Measurements from ENCODE around the gene TBX3.
"Not testable (repeated sequence)": the region's sequence is repeated elsewhere in the genome, so short reads cannot be mapped to it uniquely, and the experiment has no call there.

TBX3 gene

DNA sequence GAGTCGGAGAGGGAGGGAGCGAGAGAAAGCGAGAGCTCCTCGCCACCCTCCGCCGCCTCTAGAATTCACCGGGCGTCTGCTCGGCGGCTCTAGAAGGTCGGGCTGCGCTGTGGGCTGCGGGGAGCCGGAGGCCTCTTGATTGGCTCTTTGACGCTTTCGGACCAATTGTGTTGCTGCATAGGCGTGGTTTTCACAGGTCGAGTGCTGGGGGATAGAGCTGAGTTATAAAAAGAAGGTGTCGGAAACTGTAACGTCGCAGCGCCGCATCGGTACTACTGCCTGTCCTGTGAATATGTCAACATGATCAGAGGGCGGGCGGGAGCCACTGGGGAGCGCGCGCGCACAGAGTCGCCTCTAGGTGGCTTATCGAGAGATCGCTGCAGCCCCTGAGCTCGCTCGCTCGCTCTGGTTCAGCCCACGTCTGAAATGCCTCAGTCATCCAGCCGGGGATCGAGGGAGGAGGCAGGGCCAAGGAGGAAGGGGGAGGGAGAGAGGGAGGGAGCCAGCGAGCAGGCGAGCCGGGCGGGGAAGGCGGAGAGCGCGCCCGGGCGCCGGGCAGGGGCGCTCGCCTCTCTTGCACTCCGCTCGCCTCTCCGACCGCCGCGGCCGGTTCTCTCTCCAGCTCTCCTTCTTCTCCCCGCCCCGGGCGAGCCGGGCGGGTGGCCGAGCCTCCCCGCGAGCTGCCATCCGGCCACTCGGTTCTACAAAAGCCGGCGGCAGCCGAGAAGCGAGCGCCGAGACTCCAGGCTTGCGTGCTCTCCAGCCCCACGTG, at the start of gene TBX3:
Gene TBX3, minus strand, starts transcription at position 78 of the 772 bp plus-strand sequence. CDS start 975 bp downstream, outside the sequence.
- Histone ChIP-seq H3K9me3 (ENCODE audit: control insufficient read depth, insufficient read depth, low read depth, low read length) (no peaks in the 10 kb centered on the region), H3K4me1 (ENCODE audit: control insufficient read depth, insufficient read depth, low read length) (peaks cover 71% of the 10 kb centered on the region), H3K27ac (ENCODE audit: low read depth, low read length) (peak within 1 kb of the TSS; percentile 54; the same call in 1 of the 2 replicates), H3K4me3 (ENCODE audit: low read depth, low read length) (peak within 1 kb of the TSS; percentile 69), H3K36me3 (ENCODE audit: control insufficient read depth, insufficient read depth, low read length) (no peaks in the 10 kb centered on the region), H3K27me3 (ENCODE audit: control insufficient read depth, insufficient read depth, low read length) (peaks cover 93% of the 10 kb centered on the region), H3K9ac (ENCODE audit: low read length) (peak within 1 kb of the TSS; percentile 83)

DNA sequence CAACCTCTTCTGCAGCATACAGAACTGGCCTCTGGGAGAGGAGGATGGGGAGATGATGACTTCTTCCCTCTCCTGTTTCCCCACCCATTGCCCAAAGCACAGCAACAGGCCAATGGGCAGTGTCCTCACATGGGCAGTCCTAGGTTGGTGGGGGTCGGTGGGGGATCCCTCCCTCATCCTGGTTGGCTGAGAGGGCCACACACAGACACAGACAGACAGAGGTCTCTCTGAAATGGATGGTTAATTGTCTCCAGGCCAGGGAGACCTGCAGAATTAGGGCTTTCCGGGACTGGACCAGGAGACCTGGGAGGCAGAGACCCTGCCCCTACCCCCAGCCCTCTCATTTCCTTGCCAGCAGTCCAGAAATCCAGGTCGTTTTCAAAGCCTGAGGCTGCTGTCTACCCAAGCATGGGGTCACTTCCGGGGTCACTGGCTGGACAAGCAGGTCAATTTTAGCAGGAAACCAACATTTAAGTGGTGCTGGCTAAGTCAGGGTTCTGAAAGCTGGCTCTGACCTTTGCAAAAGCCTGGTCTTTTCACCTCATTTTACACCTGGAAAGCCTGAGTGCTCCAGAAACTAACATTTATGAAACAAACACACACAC, 48.6 kb upstream of the TBX3 start:
- H3K9me3 ChIP-seq (ENCODE audit: control insufficient read depth, insufficient read depth, low read depth, low read length), result no peaks in the 10 kb centered on the region
- peaks cover 25% of the 10 kb centered on the region for H3K4me1 ChIP-seq (ENCODE audit: control insufficient read depth, insufficient read depth, low read length)
- H3K27me3 ChIP-seq (ENCODE audit: control insufficient read depth, insufficient read depth, low read length), result peaks cover 41% of the 10 kb centered on the region
- H3K9ac ChIP-seq (ENCODE audit: low read length), result no peak overlapping the region
- no peak overlapping the region for H3K4me3 ChIP-seq (ENCODE audit: low read depth, low read length)
- no peaks in the 10 kb centered on the region for H3K36me3 ChIP-seq (ENCODE audit: control insufficient read depth, insufficient read depth, low read length)
- H3K27ac ChIP-seq (ENCODE audit: low read depth, low read length), result no peak overlapping the region

DNA sequence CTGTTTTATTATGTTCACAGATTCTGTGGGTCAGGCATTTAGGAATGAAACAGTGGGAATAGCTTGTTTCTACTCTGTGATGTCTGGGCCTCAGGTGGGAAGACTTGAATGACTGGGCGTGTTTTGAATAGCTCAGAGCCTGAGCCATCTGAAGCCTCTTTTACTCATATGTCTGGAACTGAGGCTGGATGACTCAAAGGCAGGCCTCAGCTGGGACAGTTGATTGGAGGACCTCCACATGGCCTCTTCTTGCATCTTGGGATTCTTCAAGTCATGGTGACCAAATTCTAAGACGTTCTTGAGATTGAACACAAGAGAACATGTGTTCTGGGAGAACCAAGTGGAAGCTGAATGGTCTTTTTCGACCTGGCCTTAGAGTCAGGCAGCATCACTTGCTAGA, 45.8 kb upstream of the TBX3 start:
- Histone ChIP-seq H3K9ac (ENCODE audit: low read length) (no peak overlapping the region), H3K27me3 (ENCODE audit: control insufficient read depth, insufficient read depth, low read length) (peaks cover 13% of the 10 kb centered on the region), H3K36me3 (ENCODE audit: control insufficient read depth, insufficient read depth, low read length) (no peaks in the 10 kb centered on the region), H3K9me3 (ENCODE audit: control insufficient read depth, insufficient read depth, low read depth, low read length) (no peaks in the 10 kb centered on the region), H3K4me3 (ENCODE audit: low read depth, low read length) (no peak overlapping the region), H3K27ac (ENCODE audit: low read depth, low read length) (no peak overlapping the region), H3K4me1 (ENCODE audit: control insufficient read depth, insufficient read depth, low read length) (peaks cover 12% of the 10 kb centered on the region)

DNA sequence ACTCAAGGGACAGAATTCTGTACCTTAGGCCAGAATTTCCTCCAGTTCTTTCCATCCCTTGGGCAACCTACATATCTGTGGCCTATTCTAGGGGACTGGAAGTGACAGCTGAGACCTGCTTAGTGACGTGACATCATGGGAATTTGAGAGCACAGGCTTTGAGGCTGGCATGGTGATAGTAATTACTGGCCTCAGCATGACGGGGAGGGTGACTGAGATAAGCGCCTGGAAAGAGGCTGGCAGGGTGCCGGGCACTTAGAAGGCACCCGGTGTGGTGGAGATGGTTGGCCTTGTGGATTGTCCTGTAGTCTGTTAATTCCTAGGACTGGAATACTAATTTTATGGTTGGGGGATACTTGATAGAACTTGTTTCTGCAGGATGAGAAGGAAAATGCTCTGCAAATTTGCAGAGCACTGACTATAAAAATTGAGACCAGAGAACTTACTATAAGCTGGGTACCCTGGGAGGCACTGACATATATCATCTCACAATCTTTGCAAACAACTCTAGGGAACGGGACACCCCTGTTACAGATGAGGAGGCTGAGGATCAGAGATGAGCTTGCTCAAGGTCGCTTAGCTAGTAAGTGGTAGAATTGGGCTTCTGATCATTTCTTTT, 42.2 kb upstream of the TBX3 start:
- H3K27ac ChIP-seq (ENCODE audit: low read depth, low read length), result no peak overlapping the region
- H3K27me3 ChIP-seq (ENCODE audit: control insufficient read depth, insufficient read depth, low read length), result no peaks in the 10 kb centered on the region; the same call in 1 of the 2 replicates
- no peaks in the 10 kb centered on the region for H3K36me3 ChIP-seq (ENCODE audit: control insufficient read depth, insufficient read depth, low read length)
- no peak overlapping the region for H3K9ac ChIP-seq (ENCODE audit: low read length)
- H3K4me1 ChIP-seq (ENCODE audit: control insufficient read depth, insufficient read depth, low read length), result no peaks in the 10 kb centered on the region
- no peaks in the 10 kb centered on the region for H3K9me3 ChIP-seq (ENCODE audit: control insufficient read depth, insufficient read depth, low read depth, low read length)
- no peak overlapping the region for H3K4me3 ChIP-seq (ENCODE audit: low read depth, low read length)

DNA sequence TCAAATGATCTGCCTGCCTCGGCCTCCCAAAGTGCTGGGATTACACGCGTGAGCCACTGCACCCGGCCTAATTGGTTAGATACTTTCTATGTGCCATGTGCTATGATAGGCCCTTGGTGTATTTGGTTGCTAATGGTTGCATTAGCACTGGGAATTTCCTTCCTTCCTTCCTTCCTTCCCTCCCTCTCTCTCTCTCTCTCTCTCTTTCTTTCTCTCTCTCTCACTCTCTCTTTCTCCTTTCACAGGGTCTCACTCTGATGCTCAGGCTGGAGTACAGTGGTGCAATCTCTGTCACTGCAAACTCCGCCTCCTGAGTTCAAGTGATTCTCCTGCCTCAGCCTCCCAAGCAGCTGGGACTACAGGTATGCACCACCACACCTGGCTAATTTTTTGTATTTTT, 38.2 kb upstream of the TBX3 start:
- not testable (repeated sequence) for H3K9me3 ChIP-seq (ENCODE audit: control insufficient read depth, insufficient read depth, low read depth, low read length); H3K9ac ChIP-seq (ENCODE audit: low read length); H3K27ac ChIP-seq (ENCODE audit: low read depth, low read length); H3K4me1 ChIP-seq (ENCODE audit: control insufficient read depth, insufficient read depth, low read length); H3K27me3 ChIP-seq (ENCODE audit: control insufficient read depth, insufficient read depth, low read length); H3K36me3 ChIP-seq (ENCODE audit: control insufficient read depth, insufficient read depth, low read length); H3K4me3 ChIP-seq (ENCODE audit: low read depth, low read length)

DNA sequence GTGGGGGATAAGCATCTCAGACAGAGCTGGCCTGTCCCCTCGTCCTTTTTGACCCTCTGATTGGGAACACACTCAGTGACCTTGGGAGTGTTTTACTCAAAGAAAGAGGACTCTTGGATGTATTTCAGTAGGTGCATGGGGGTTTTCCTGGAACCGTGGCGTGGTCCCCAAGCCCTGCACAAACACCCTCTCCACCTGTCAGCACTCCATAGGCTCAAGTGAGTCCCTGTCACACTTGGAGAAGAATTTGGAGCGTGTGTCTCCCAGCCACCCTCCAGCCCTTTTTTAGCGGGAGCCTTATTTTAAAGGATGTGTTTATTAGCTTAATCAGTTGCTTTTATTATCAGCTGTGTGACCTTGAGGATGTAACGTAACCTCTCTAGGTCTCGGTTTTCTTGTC, 37.3 kb upstream of the TBX3 start:
- Histone ChIP-seq H3K36me3 (ENCODE audit: control insufficient read depth, insufficient read depth, low read length) (no peaks in the 10 kb centered on the region), H3K27ac (ENCODE audit: low read depth, low read length) (no peak overlapping the region), H3K4me3 (ENCODE audit: low read depth, low read length) (no peak overlapping the region), H3K27me3 (ENCODE audit: control insufficient read depth, insufficient read depth, low read length) (peaks cover 7% of the 10 kb centered on the region; the same call in 1 of the 2 replicates), H3K4me1 (ENCODE audit: control insufficient read depth, insufficient read depth, low read length) (no peaks in the 10 kb centered on the region), H3K9ac (ENCODE audit: low read length) (no peak overlapping the region), H3K9me3 (ENCODE audit: control insufficient read depth, insufficient read depth, low read depth, low read length) (no peaks in the 10 kb centered on the region)

DNA sequence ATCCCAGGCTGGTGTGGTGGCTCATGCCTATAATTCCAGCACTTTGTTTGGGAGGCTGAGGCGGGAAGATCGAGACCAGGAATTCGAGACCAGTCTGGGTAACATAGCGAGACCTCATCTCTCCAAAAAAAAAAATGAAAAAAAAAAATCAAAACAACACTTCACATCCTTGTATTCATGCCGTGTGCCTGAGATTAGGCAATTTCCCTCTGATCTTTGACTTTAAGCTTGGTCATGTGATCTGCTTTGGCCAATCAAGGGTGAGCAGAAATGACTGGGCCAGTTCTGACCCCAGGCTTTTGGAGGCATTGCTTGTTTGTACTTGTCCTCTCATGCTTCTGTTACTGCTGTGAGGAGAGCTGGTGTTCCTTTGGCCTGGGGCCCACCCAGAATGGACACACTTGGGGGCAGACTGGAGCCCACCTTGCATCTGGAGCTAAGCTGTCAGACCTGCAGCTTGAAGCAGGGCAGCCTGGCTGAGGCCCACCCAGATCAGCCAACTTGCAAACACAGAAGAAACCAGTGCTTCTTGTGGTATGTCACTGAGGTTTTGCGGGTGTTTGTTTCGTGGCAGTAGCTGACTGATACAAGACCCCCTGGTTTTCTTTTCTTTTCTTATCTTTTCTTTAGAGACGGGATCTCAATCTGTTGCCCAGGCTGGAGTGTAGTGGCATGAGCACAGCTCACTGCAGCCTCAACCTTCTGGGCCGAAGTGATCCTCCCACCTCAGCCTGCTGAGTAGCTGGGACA, 29.7 kb upstream of the TBX3 start:
- no peak overlapping the region for H3K27ac ChIP-seq (ENCODE audit: low read depth, low read length)
- H3K27me3 ChIP-seq (ENCODE audit: control insufficient read depth, insufficient read depth, low read length), result peaks cover 38% of the 10 kb centered on the region
- H3K36me3 ChIP-seq (ENCODE audit: control insufficient read depth, insufficient read depth, low read length), result no peaks in the 10 kb centered on the region
- peaks cover 23% of the 10 kb centered on the region for H3K4me1 ChIP-seq (ENCODE audit: control insufficient read depth, insufficient read depth, low read length)
- H3K9ac ChIP-seq (ENCODE audit: low read length), result no peak overlapping the region
- H3K4me3 ChIP-seq (ENCODE audit: low read depth, low read length), result no peak overlapping the region
- peaks cover 6% of the 10 kb centered on the region for H3K9me3 ChIP-seq (ENCODE audit: control insufficient read depth, insufficient read depth, low read depth, low read length)

DNA sequence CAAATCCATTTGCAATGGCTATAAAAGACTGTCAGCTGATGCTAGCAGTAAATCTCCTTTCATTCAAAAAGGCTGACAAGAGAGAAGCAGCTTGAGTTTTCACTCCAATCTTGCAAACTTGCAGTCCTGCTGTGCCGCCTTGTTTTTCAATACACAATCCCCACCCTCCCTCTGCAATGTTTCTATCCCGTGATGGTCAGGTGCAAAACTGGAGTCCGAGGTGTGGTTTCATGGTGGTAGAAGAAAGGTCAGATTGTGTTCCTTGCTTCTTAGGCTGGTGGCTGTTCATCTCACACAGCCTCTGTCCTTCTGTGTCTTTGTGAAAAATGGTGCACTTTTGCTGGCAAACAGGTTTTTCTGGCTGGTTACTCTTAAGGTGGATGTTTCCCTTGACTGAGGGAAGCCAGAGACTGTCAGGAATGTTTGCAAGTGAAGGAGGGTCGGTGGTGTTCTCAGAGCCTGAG, 27.7 kb upstream of the TBX3 start:
- Histone ChIP-seq H3K9ac (ENCODE audit: low read length) (no peak overlapping the region), H3K4me1 (ENCODE audit: control insufficient read depth, insufficient read depth, low read length) (peaks cover 23% of the 10 kb centered on the region), H3K4me3 (ENCODE audit: low read depth, low read length) (no peak overlapping the region), H3K27me3 (ENCODE audit: control insufficient read depth, insufficient read depth, low read length) (peaks cover 38% of the 10 kb centered on the region), H3K36me3 (ENCODE audit: control insufficient read depth, insufficient read depth, low read length) (no peaks in the 10 kb centered on the region), H3K27ac (ENCODE audit: low read depth, low read length) (no peak overlapping the region), H3K9me3 (ENCODE audit: control insufficient read depth, insufficient read depth, low read depth, low read length) (peaks cover 6% of the 10 kb centered on the region)

DNA sequence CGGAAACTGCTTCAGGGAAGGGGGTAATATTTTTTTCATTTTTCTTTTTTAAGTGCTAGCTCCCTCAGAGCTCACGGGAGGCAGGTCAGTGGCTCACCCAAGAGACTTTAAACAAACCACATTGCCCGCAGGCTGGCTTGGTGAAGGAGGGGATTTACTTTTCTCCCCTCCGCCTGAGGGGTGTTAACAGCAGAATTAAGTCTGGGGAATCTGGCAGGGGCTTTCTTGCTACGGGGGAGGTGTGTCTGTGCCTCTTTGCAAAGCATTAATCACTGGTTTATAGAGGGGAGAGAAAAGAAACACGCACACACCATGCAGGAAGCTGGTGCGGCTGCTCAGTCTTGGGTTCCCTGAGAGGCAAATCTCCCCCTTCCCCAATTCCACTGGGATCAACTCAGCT, 26.2 kb upstream of the TBX3 start:
- peaks cover 46% of the 10 kb centered on the region for H3K27me3 ChIP-seq (ENCODE audit: control insufficient read depth, insufficient read depth, low read length)
- no peak overlapping the region for H3K9ac ChIP-seq (ENCODE audit: low read length)
- H3K4me3 ChIP-seq (ENCODE audit: low read depth, low read length), result no peak overlapping the region
- peaks cover 6% of the 10 kb centered on the region for H3K9me3 ChIP-seq (ENCODE audit: control insufficient read depth, insufficient read depth, low read depth, low read length)
- H3K27ac ChIP-seq (ENCODE audit: low read depth, low read length), result no peak overlapping the region
- no peaks in the 10 kb centered on the region for H3K36me3 ChIP-seq (ENCODE audit: control insufficient read depth, insufficient read depth, low read length)
- H3K4me1 ChIP-seq (ENCODE audit: control insufficient read depth, insufficient read depth, low read length), result peaks cover 23% of the 10 kb centered on the region

DNA sequence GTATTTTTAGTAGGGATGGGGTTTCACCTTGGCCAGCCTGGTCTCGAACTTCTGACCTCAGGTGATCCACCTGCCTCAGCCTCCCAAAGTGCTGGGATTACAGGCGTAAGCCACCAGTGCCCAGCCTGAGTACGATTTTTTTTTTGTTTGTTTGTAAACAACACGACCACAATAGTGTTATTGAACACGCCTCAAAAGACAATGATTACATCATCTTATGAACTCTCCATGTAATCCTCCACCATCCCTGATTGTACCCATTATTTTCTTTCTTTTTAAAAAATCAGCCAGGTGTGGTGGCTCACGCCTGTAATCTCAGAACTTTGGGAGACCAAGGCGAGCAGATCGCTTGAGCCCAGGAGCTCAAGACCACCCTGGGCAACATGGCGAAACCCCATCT, 25.1 kb upstream of the TBX3 start:
- peaks cover 6% of the 10 kb centered on the region for H3K9me3 ChIP-seq (ENCODE audit: control insufficient read depth, insufficient read depth, low read depth, low read length)
- no peaks in the 10 kb centered on the region for H3K36me3 ChIP-seq (ENCODE audit: control insufficient read depth, insufficient read depth, low read length)
- H3K27me3 ChIP-seq (ENCODE audit: control insufficient read depth, insufficient read depth, low read length), result peaks cover 52% of the 10 kb centered on the region
- peaks cover 26% of the 10 kb centered on the region for H3K4me1 ChIP-seq (ENCODE audit: control insufficient read depth, insufficient read depth, low read length)
- H3K27ac ChIP-seq (ENCODE audit: low read depth, low read length), result no peak overlapping the region
- H3K4me3 ChIP-seq (ENCODE audit: low read depth, low read length), result no peak overlapping the region
- no peak overlapping the region for H3K9ac ChIP-seq (ENCODE audit: low read length)
